Endodermal cell (in vitro differentiated cells): ENCODE results near the gene CTU2. TPM values are rescaled to one million over a fixed set of nuclear protein-coding genes. Genes with fewer than 3 reads are reported as not detected.

Experiments
- DNase-seq: peaks from one replicate; pipeline ENCODE4 v3.0.0-alpha.2; 2017
- H3K27ac ChIP-seq: 2 replicates; pipeline ENCODE4 v1.5.1; 2013; ENCODE audit warnings: mild to moderate bottlenecking, low read depth, low read length, moderate library complexity
- H3K27me3 ChIP-seq: 2 replicates; pipeline ENCODE4 v1.6.1; 2013; ENCODE audit warnings: mild to moderate bottlenecking, low read length, moderate library complexity; ENCODE audit not compliant: insufficient read depth, control insufficient read depth, poor library complexity, severe bottlenecking
- H3K36me3 ChIP-seq: 2 replicates; pipeline ENCODE4 v1.7.0; 2013; ENCODE audit warnings: mild to moderate bottlenecking, low read length, moderate library complexity; ENCODE audit not compliant: control insufficient read depth, insufficient read depth
- H3K4me1 ChIP-seq: one replicate; pipeline ENCODE4 v1.7.0; 2013; ENCODE audit warnings: low read length; ENCODE audit not compliant: control insufficient read depth, insufficient read depth
- H3K4me3 ChIP-seq: 2 replicates; pipeline ENCODE4 v1.5.1; 2013; ENCODE audit warnings: mild to moderate bottlenecking, low read length, moderate library complexity
- H3K9ac ChIP-seq: 2 replicates; pipeline ENCODE4 v1.6.1; 2013; ENCODE audit warnings: mild to moderate bottlenecking, low read length, moderate library complexity; ENCODE audit not compliant: poor library complexity, severe bottlenecking; ENCODE audit errors: extremely low read depth
- H3K9me3 ChIP-seq: 2 replicates; pipeline ENCODE4 v1.6.1; 2013; ENCODE audit warnings: mild to moderate bottlenecking, low read length, moderate library complexity; ENCODE audit not compliant: control insufficient read depth
- H3K27ac Mint-ChIP-seq: 2 replicates; pipeline ENCODE4 v1.8.0; 2020; ENCODE audit warnings: mixed read lengths
- H3K27me3 Mint-ChIP-seq: 2 replicates; pipeline ENCODE4 v1.8.0; 2021; ENCODE audit warnings: mild to moderate bottlenecking, mixed read lengths; ENCODE audit not compliant: insufficient read depth
- H3K36me3 Mint-ChIP-seq: 2 replicates; pipeline ENCODE4 v1.8.0; 2020; ENCODE audit warnings: low read depth, mixed read lengths
- H3K4me1 Mint-ChIP-seq: 2 replicates; pipeline ENCODE4 v1.8.0; 2020; ENCODE audit warnings: mixed read lengths
- H3K4me3 Mint-ChIP-seq: 2 replicates; pipeline ENCODE4 v1.8.0; 2020; ENCODE audit warnings: mild to moderate bottlenecking, moderate library complexity, mixed read lengths
- H3K9me3 Mint-ChIP-seq: 2 replicates; pipeline ENCODE4 v1.8.0; 2020; ENCODE audit warnings: mild to moderate bottlenecking, mixed read lengths
- WGBS, 2 experiments: methylation state at CpG; one replicate each; pipeline versions ENCODE4 v1.1.5 to v1.1.7; 2013; ENCODE audit warnings: missing lambda C conversion rate in 2 of 2, mixed read lengths in 1 of 2; ENCODE audit not compliant: insufficient coverage in 1 of 2, insufficient read length in 1 of 2; 5-methylcytosine and 5-hydroxymethylcytosine counted together
- total RNA-seq, 2 donors: library from RNA; stranded (reverse); fragmentation: NEBNext Ultra II Directional in 1 of 2; extraction: Animal tissue kit (Norgen Biotek cat#: 25700) in 1 of 2; gene quantifications; 2 replicates in 1 of 2; 3 replicates in 1 of 2; pipeline ENCODE4 v1.2.1, GENCODE V29; 2021
- TF ChIP-seq, protein P1 (sequence below): fragments of 200-600 bp; sonication (generic); conservative IDR thresholded peaks from 2 replicates; pipeline ENCODE4 v1.5.0; 2021; ENCODE audit warnings: antibody characterized with exemption, mild to moderate bottlenecking

The CTU2 gene
- total RNA-seq, 2 donors from 2014 or later = 16.7 to 24.3 TPM

- Mint-ChIP-seq H3K36me3 (no peaks in the 10 kb centered on the region), H3K4me1 (no peaks in the 10 kb centered on the region), H3K9me3 (no peaks in the 10 kb centered on the region), H3K27me3 (no peaks in the 10 kb centered on the region), H3K27ac (no peak overlapping the region), H3K4me3 (no peak overlapping the region)
- Histone ChIP-seq H3K9ac (no peak overlapping the region), H3K27ac (no peak overlapping the region), H3K9me3 (no peaks in the 10 kb centered on the region), H3K27me3 (no peaks in the 10 kb centered on the region), H3K36me3 (peaks cover 4% of the 10 kb centered on the region), H3K4me3 (no peak overlapping the region), H3K4me1 (no peaks in the 10 kb centered on the region)
- TF ChIP-seq, protein P1, sequence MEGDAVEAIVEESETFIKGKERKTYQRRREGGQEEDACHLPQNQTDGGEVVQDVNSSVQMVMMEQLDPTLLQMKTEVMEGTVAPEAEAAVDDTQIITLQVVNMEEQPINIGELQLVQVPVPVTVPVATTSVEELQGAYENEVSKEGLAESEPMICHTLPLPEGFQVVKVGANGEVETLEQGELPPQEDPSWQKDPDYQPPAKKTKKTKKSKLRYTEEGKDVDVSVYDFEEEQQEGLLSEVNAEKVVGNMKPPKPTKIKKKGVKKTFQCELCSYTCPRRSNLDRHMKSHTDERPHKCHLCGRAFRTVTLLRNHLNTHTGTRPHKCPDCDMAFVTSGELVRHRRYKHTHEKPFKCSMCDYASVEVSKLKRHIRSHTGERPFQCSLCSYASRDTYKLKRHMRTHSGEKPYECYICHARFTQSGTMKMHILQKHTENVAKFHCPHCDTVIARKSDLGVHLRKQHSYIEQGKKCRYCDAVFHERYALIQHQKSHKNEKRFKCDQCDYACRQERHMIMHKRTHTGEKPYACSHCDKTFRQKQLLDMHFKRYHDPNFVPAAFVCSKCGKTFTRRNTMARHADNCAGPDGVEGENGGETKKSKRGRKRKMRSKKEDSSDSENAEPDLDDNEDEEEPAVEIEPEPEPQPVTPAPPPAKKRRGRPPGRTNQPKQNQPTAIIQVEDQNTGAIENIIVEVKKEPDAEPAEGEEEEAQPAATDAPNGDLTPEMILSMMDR = peak; percentile 73
- peak; percentile 90 for DNase-seq
- 93 to 96% methylated on average over 21 to 26 of the region's 26 CpGs for WGBS, 2 experiments
These were observed 41.4 kb downstream of the CTU2 start for GRCh38 chr16:88747588-88748301.

- Mint-ChIP-seq H3K27me3 (no peaks in the 10 kb centered on the region), H3K27ac (no peak overlapping the region), H3K4me3 (no peak overlapping the region), H3K9me3 (no peaks in the 10 kb centered on the region), H3K4me1 (no peaks in the 10 kb centered on the region), H3K36me3 (no peaks in the 10 kb centered on the region)
- H3K9ac ChIP-seq = no peak overlapping the region
- no peaks in the 10 kb centered on the region for H3K27me3 ChIP-seq
- no peak for DNase-seq
- H3K27ac ChIP-seq = no peak overlapping the region
- TF ChIP-seq, protein P1 = no peak
- WGBS, 2 experiments = 91 to 93% methylated on average over 6 to 12 of the region's 12 CpGs
- H3K9me3 ChIP-seq = no peaks in the 10 kb centered on the region
- no peak overlapping the region for H3K4me3 ChIP-seq
- H3K36me3 ChIP-seq = peaks cover 4% of the 10 kb centered on the region
- H3K4me1 ChIP-seq = no peaks in the 10 kb centered on the region
These were observed 42.1 kb downstream of the CTU2 start for GRCh38 chr16:88748364-88748763.

DNA sequence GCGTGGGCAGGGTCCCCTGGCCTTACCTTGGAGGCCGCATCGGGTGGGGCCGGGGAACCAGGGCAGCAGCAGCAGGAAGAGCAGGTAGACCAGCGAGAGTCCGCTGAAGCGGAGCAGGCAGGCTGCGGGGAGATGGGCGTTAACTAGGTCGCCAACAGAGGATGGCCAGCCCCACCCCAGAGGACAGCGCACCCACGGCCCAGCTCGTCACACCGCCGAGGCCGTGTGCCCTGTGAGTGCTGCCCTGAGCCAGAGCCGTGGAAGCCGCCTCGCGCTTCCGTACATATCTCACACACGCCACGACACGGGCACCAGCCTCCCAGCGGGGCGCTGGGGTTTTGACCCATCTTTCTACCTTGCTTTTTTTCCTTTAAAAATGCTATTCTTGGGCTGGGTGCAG is 43.1 kb downstream of the CTU2 start:
- Histone ChIP-seq H3K9me3 (no peaks in the 10 kb centered on the region), H3K4me3 (no peak overlapping the region), H3K27me3 (no peaks in the 10 kb centered on the region), H3K36me3 (peaks cover 4% of the 10 kb centered on the region), H3K27ac (no peak overlapping the region), H3K9ac (no peak overlapping the region), H3K4me1 (no peaks in the 10 kb centered on the region)
- Mint-ChIP-seq H3K27ac (no peak overlapping the region), H3K27me3 (no peaks in the 10 kb centered on the region), H3K4me3 (no peak overlapping the region), H3K4me1 (no peaks in the 10 kb centered on the region), H3K36me3 (no peaks in the 10 kb centered on the region), H3K9me3 (no peaks in the 10 kb centered on the region)
- TF ChIP-seq, protein P1 = no peak
- no peak for DNase-seq
- WGBS, 2 experiments = 96 to 97% methylated on average over 21 to 26 of the region's 26 CpGs
